Measurements from ENCODE around the gene ALPI.

- TF ChIP-seq CTCF (IDR thresholded peaks at IDR 0.05) (no peak), POLR2AphosphoS5 (IDR thresholded peaks at IDR 0.05) (no peak), POLR2A (IDR thresholded peaks at IDR 0.05) (no peak)
Measured at GRCh38 chr2:232498452-232498851, 42.5 kb downstream of the ALPI start.

Data from prostate gland (tissue), 2 donors.